HepG2 (cell line): ENCODE results near the gene HOMEZ. TPM values are rescaled to one million over a fixed set of nuclear protein-coding genes. Genes with fewer than 3 reads are reported as not detected.

Experiments
- CSRNP1 ChIP-seq: sonication (generic); formaldehyde crosslinking; IDR thresholded peaks from 2 replicates; pipeline ENCODE4 v1.8.1; 2023; ENCODE audit warnings: mild to moderate bottlenecking, missing genetic modification reagents
- FOXJ3 ChIP-seq: sonication (generic); formaldehyde crosslinking; IDR thresholded peaks from 2 replicates; pipeline ENCODE4 v1.4.0; 2020; ENCODE audit warnings: missing genetic modification reagents, mild to moderate bottlenecking, borderline replicate concordance
- IKZF1 ChIP-seq: fragments of 450-650 bp; IDR thresholded peaks from 2 replicates; pipeline ENCODE4 v1.7.1; 2016
- JARID2 ChIP-seq: sonication (generic); formaldehyde crosslinking; IDR thresholded peaks from 2 replicates; pipeline ENCODE4 v1.8.1; 2023; ENCODE audit warnings: missing genetic modification reagents, inconsistent platforms; ENCODE audit not compliant: insufficient replicate concordance
- KDM2A ChIP-seq: sonication (generic); formaldehyde crosslinking; IDR thresholded peaks from 2 replicates; pipeline ENCODE4 v1.4.0; 2020; ENCODE audit warnings: low read depth, missing genetic modification reagents, borderline replicate concordance
- MEIS2 ChIP-seq: sonication (generic); formaldehyde crosslinking; IDR thresholded peaks from 2 replicates; pipeline ENCODE4 v1.9.0; 2021; ENCODE audit warnings: mild to moderate bottlenecking, missing genetic modification reagents
- MIXL1 ChIP-seq: IDR thresholded peaks from 2 replicates; pipeline ENCODE4 v1.6.1; 2016
- NFATC3 ChIP-seq: sonication (generic); formaldehyde crosslinking; IDR thresholded peaks from 2 replicates; pipeline ENCODE4 v1.5.1; 2020; ENCODE audit warnings: mild to moderate bottlenecking, missing genetic modification reagents
- ONECUT2 ChIP-seq: sonication (generic); formaldehyde crosslinking; IDR thresholded peaks from 2 replicates; pipeline ENCODE4 v1.4.0; 2020; ENCODE audit warnings: missing genetic modification reagents
- RFXAP ChIP-seq: sonication (generic); formaldehyde crosslinking; IDR thresholded peaks from 2 replicates; pipeline ENCODE4 v1.4.0; 2020; ENCODE audit warnings: missing genetic modification reagents, borderline replicate concordance
- SIN3B ChIP-seq: fragments of 150-350 bp; IDR thresholded peaks from 2 replicates; pipeline ENCODE4 v1.6.1; 2014; ENCODE audit warnings: low read length
- SP2 ChIP-seq: sonication (generic); formaldehyde crosslinking; IDR thresholded peaks from 2 replicates; pipeline ENCODE4 v1.5.1; 2020; ENCODE audit warnings: mild to moderate bottlenecking, missing genetic modification reagents
- TCF12 ChIP-seq, 2 experiments: fragments of 450-650 bp in 1 of 2; sonication (generic) in 1 of 2; formaldehyde crosslinking in 1 of 2; IDR thresholded peaks; 2 replicates each; pipeline versions ENCODE4 v1.6.1 to v1.8.0; 2017 to 2022; ENCODE audit warnings: antibody characterized with exemption in 1 of 2, mild to moderate bottlenecking in 1 of 2, missing genetic modification reagents in 1 of 2, moderate library complexity in 1 of 2
- YEATS4 ChIP-seq: sonication (generic); formaldehyde crosslinking; IDR thresholded peaks from 2 replicates; pipeline ENCODE4 v1.4.0; 2020; ENCODE audit warnings: missing genetic modification reagents, borderline replicate concordance
- ZFP36L1 ChIP-seq: sonication (generic); formaldehyde crosslinking; IDR thresholded peaks from 2 replicates; pipeline ENCODE4 v1.8.0; 2022; ENCODE audit warnings: mild to moderate bottlenecking, missing genetic modification reagents, moderate library complexity
- ZFP37 ChIP-seq: sonication (generic); formaldehyde crosslinking; IDR thresholded peaks from 2 replicates; pipeline ENCODE4 v1.4.0; 2020; ENCODE audit warnings: missing genetic modification reagents, borderline replicate concordance
- ZFY ChIP-seq: sonication (generic); formaldehyde crosslinking; IDR thresholded peaks from 2 replicates; pipeline ENCODE4 v1.4.0; 2020; ENCODE audit warnings: missing genetic modification reagents
- ZNF17 ChIP-seq: sonication (generic); formaldehyde crosslinking; IDR thresholded peaks from 2 replicates; pipeline ENCODE4 v1.5.0; 2020; ENCODE audit warnings: mild to moderate bottlenecking, missing genetic modification reagents
- ZNF580 ChIP-seq: IDR thresholded peaks from 2 replicates; pipeline ENCODE4 v1.6.1; 2016; ENCODE audit warnings: low read depth, borderline replicate concordance
- ZNF598 ChIP-seq: sonication (generic); formaldehyde crosslinking; IDR thresholded peaks from 2 replicates; pipeline ENCODE4 v1.5.1; 2020; ENCODE audit warnings: mild to moderate bottlenecking, missing genetic modification reagents, borderline replicate concordance
- ZNF746 ChIP-seq: sonication (generic); formaldehyde crosslinking; IDR thresholded peaks from 2 replicates; pipeline ENCODE4 v1.8.0; 2022; ENCODE audit warnings: mild to moderate bottlenecking, missing genetic modification reagents
- polyA plus RNA-seq, 8 experiments: library from polyadenylated mRNA; depleted of rRNA in 3 of 8; stranded (reverse) in 7 of 8; unstranded in 1 of 8; fragments of >200 nt; fragmentation: Illumina TruSeq in 4 of 8; extraction: Trizol in 4 of 8; gene quantifications; 2 replicates each; pipeline versions ENCODE4 v1.2.1 to v1.2.3, GENCODE V29; 2011 to 2016; ENCODE audit warnings: low read depth in 4 of 8, missing spikeins in 1 of 8, mixed read lengths in 1 of 8; ENCODE audit not compliant: insufficient read depth in 1 of 8
- total RNA-seq, 5 experiments: library from RNA; depleted of rRNA; stranded (reverse); fragments of >200 nt; fragmentation: Illumina TruSeq; extraction: Trizol; gene quantifications; 2 replicates each; pipeline ENCODE4 v1.2.3, GENCODE V29; 2016; ENCODE audit warnings: low read depth in 1 of 5
- TF ChIP-seq, protein P1 (sequence below): sonication (generic); formaldehyde crosslinking; IDR thresholded peaks from 2 replicates; pipeline ENCODE4 v1.8.1; 2023; ENCODE audit warnings: missing genetic modification reagents, inconsistent platforms, borderline replicate concordance
- TF ChIP-seq, protein P2 (sequence below): sonication (generic); formaldehyde crosslinking; IDR thresholded peaks from 2 replicates; pipeline ENCODE4 v1.5.0; 2020; ENCODE audit warnings: missing genetic modification reagents

Gene HOMEZ
- total and polyA plus RNA-seq, 2 of the 13 experiments (the other 11 are each of a cell fraction or from before 2014, with no cell fraction given) = 14.5 to 31.8 TPM

- TF ChIP-seq, protein P1, sequence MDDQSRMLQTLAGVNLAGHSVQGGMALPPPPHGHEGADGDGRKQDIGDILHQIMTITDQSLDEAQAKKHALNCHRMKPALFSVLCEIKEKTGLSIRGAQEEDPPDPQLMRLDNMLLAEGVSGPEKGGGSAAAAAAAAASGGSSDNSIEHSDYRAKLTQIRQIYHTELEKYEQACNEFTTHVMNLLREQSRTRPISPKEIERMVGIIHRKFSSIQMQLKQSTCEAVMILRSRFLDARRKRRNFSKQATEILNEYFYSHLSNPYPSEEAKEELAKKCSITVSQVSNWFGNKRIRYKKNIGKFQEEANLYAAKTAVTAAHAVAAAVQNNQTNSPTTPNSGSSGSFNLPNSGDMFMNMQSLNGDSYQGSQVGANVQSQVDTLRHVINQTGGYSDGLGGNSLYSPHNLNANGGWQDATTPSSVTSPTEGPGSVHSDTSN = 0 out of 2 replicates have a peak, but pooled peaks have one; percentile 39
- TF ChIP-seq ZFY (CRISPR knock-in tag) = peak; percentile 59
- TF ChIP-seq, protein P2, sequence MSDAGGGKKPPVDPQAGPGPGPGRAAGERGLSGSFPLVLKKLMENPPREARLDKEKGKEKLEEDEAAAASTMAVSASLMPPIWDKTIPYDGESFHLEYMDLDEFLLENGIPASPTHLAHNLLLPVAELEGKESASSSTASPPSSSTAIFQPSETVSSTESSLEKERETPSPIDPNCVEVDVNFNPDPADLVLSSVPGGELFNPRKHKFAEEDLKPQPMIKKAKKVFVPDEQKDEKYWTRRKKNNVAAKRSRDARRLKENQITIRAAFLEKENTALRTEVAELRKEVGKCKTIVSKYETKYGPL (CRISPR knock-in tag) = peak; percentile 25; the same call in 1 of the 2 replicates
- TF ChIP-seq CSRNP1 = peak; percentile 52; the same call in 1 of the 2 replicates
- TF ChIP-seq MIXL1 = peak; percentile 18; the same call in 1 of the 2 replicates
- TF ChIP-seq SIN3B = 0 out of 2 replicates have a peak, but pooled peaks have one; percentile 57
- TF ChIP-seq ZFP36L1 = no peak
- 0 out of 2 replicates have a peak, but pooled peaks have one; percentile 57 for TF ChIP-seq ZFP37 (CRISPR knock-in tag)
- peak; percentile 53; the same call in 1 of the 2 replicates for TF ChIP-seq ZNF580 (CRISPR knock-in tag)
- TF ChIP-seq JARID2 (CRISPR knock-in tag) = peak; percentile 29
- peak; percentile 53; the same call in 1 of the 2 replicates for TF ChIP-seq ZNF746 (CRISPR knock-in tag)
- TF ChIP-seq TCF12 (IDR thresholded peaks at IDR 0.05) = no peak
- TF ChIP-seq TCF12 (CRISPR knock-in tag; IDR thresholded peaks at IDR 0.05) = peak; percentile 81; the same call in 1 of the 2 replicates
- 0 out of 2 replicates have a peak, but pooled peaks have one; percentile 40 for TF ChIP-seq ONECUT2 (CRISPR knock-in tag)
- 0 out of 2 replicates have a peak, but pooled peaks have one; percentile 3 for TF ChIP-seq FOXJ3 (CRISPR knock-in tag)
- TF ChIP-seq ZNF598 (CRISPR knock-in tag) = peak; percentile 66; the same call in 1 of the 2 replicates
- no peak for TF ChIP-seq SP2 (CRISPR knock-in tag)
- peak; percentile 74 for TF ChIP-seq YEATS4
- peak; percentile 64 for TF ChIP-seq RFXAP (CRISPR knock-in tag)
- TF ChIP-seq KDM2A (CRISPR knock-in tag) = peak; percentile 83
- TF ChIP-seq MEIS2 = peak; percentile 61; the same call in 1 of the 2 replicates
- 0 out of 2 replicates have a peak, but pooled peaks have one; percentile 25 for TF ChIP-seq NFATC3 (CRISPR knock-in tag)
- no peak for TF ChIP-seq IKZF1
- TF ChIP-seq ZNF17 = no peak
Measured at GRCh38 chr14:23294734-23295561, 9.0 kb upstream of the HOMEZ start (continued).
